ENCODE measurements around the gene RND1. TPM values are rescaled to one million over a fixed set of nuclear protein-coding genes. Genes with fewer than 3 reads are reported as not detected.

Gene RND1
- total and polyA plus RNA-seq, 2 of the 8 experiments (the other 6 are each of a cell fraction or from before 2014, with no cell fraction given), result 15.8 to 17.1 TPM

DNA sequence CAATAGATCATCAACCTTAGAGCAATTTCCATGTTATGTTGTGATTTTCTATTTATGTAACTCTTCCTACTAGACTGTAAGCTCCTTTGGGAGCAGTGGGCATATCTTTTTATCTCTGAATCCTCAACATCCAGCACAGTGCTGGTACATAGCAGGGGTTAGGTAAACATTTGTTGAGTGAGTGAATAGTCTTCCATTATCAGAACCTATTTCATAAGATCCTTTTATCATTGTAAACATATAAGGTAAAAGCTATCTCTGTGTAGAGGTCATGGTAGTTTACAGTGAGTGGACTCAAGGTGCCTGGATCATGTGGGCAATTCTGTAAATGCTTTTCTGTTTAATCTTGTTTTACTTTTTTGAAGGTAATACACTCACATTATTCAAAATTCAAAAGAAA lies 44.5 kb upstream of the RND1 start:
- ChIA-PET CTCF (ENCODE audit: partially characterized antibody) (interaction anchor here (1.1 to 7.1 kb wide), 8 partner anchors 7 to 332 kb away, joined by 3 to 45 read pairs (median 7); partner anchors contain the start of genes DDX23 and FKBP11), POLR2A (ENCODE audit: partially characterized antibody) (interaction anchor here (0.8 to 5.7 kb wide), 4 partner anchors 12 to 108 kb away, joined by 3 to 51 read pairs (median 6); partner anchors contain the start of genes FKBP11 and RND1)
- H2AK5ac ChIP-seq (ENCODE audit: low read depth, low read length), result no peak overlapping the region
- no peak for TF ChIP-seq SUZ12 (IDR thresholded peaks at IDR 0.05; ENCODE audit: low read length)
- TF ChIP-seq TEAD4 (IDR thresholded peaks at IDR 0.05; ENCODE audit: low read depth, low read length), result no peak
- no peak for TF ChIP-seq ASH2L (IDR thresholded peaks at IDR 0.05; ENCODE audit: low read length)
- no peak for TF ChIP-seq RFX5 (IDR thresholded peaks at IDR 0.05; ENCODE audit: borderline replicate concordance, low read depth, low read length)
- TF ChIP-seq GTF2F1 (IDR thresholded peaks at IDR 0.05; ENCODE audit: borderline replicate concordance, low read depth, low read length), result no peak
- TF ChIP-seq BRCA1 (IDR thresholded peaks at IDR 0.05; ENCODE audit: low read depth, low read length), result no peak
- no peak for TF ChIP-seq POU5F1 (IDR thresholded peaks at IDR 0.05; ENCODE audit: low read depth, low read length)
- no peak overlapping the region for H4K91ac ChIP-seq (replicated peaks; ENCODE audit: insufficient read length, low read length)
- no peak overlapping the region for H2BK20ac ChIP-seq (ENCODE audit: low read length)
- no peak overlapping the region for H2BK5ac ChIP-seq (ENCODE audit: low read depth, low read length)
- no peaks in the 10 kb centered on the region for H3K23me2 ChIP-seq (ENCODE audit: low read depth, low read length)
- no peaks in the 10 kb centered on the region for H3K4me1 ChIP-seq (replicated peaks in 1 of 4; ENCODE audit: control insufficient read depth in 3 of 4, insufficient read depth in 4 of 4, low read length in 3 of 4)
- H4K20me1 ChIP-seq (replicated peaks in 1 of 2; ENCODE audit: control insufficient read depth in 1 of 2, insufficient read depth in 2 of 2, low read length in 2 of 2), result no peaks in the 10 kb centered on the region
- no peak overlapping the region for H3K9ac ChIP-seq (replicated peaks in 1 of 4; ENCODE audit: extremely low read depth in 1 of 4, low read depth in 3 of 4, low read length in 3 of 4)
- H3K18ac ChIP-seq (ENCODE audit: extremely low read depth, low read length), result no peak overlapping the region
- no peak overlapping the region for H2BK12ac ChIP-seq (ENCODE audit: low read depth, low read length)
- no peak overlapping the region for H3K4me3 ChIP-seq (ENCODE audit: extremely low read depth in 1 of 4, insufficient read depth in 2 of 4, low read depth in 3 of 4, low read length in 4 of 4)
- H3K36me3 ChIP-seq (ENCODE audit: control insufficient read depth in 2 of 4, insufficient read depth in 4 of 4, low read length in 3 of 4), result no peaks in the 10 kb centered on the region; a peak in 1 of 8 replicates
- H3K4ac ChIP-seq (replicated peaks; ENCODE audit: insufficient read length, low read depth, low read length), result no peak overlapping the region
- no peak overlapping the region for H3K23ac ChIP-seq (ENCODE audit: insufficient read length)
- no peak overlapping the region for H3K4me2 ChIP-seq (ENCODE audit: insufficient read depth in 1 of 2, low read depth in 2 of 2, low read length in 2 of 2)
- no peak for DNase-seq (ENCODE audit: low read depth in 1 of 2, low spot score in 2 of 2)
- H4K5ac ChIP-seq (ENCODE audit: insufficient read length, low read depth, low read length), result no peak overlapping the region
- no peaks in the 10 kb centered on the region for H3K79me1 ChIP-seq (ENCODE audit: low read depth, low read length)
- no peaks in the 10 kb centered on the region for H3K79me2 ChIP-seq (ENCODE audit: control insufficient read depth in 1 of 2, insufficient read depth in 2 of 2, low read length in 2 of 2)
- no peak for FAIRE-seq
- no peak overlapping the region for H2BK15ac ChIP-seq (ENCODE audit: low read length)
- no peak overlapping the region for H3K56ac ChIP-seq (replicated peaks; ENCODE audit: insufficient read length, low read depth, low read length)
- H3K27me3 ChIP-seq (replicated peaks in 1 of 4; ENCODE audit: control insufficient read depth in 3 of 4, extremely low read depth in 1 of 4, insufficient read depth in 3 of 4, low read length in 3 of 4), result no peaks in the 10 kb centered on the region
- H2BK120ac ChIP-seq (replicated peaks; ENCODE audit: low read depth, low read length), result no peak overlapping the region
- no peaks in the 10 kb centered on the region for H3K9me3 ChIP-seq (ENCODE audit: insufficient read depth in 2 of 2, low read depth in 1 of 2, low read length in 1 of 2)
- no peak overlapping the region for H4K8ac ChIP-seq (ENCODE audit: extremely low read depth, insufficient read depth, low read length)
- H3K14ac ChIP-seq (ENCODE audit: insufficient read length), result no peak overlapping the region
- H2AFZ ChIP-seq (ENCODE audit: low read length), result no peak overlapping the region
- H3K27ac ChIP-seq (ENCODE audit: low read depth, low read length), result no peak overlapping the region
